GM06990 (cell line): ENCODE results near the gene CTIF.

Source experiments
- DNase-seq: peaks from one replicate; pipeline ENCODE4 v3.0.0-alpha.2; 2011; ENCODE audit not compliant: insufficient read length; ENCODE audit errors: extremely low read depth
- H3K27me3 ChIP-seq: replicated peaks from 2 replicates; pipeline ENCODE4 v1.6.0; 2011; ENCODE audit warnings: low read length; ENCODE audit not compliant: control insufficient read depth, insufficient read depth
- H3K36me3 ChIP-seq: 2 replicates; pipeline ENCODE4 v1.5.1; 2011; ENCODE audit warnings: low read length; ENCODE audit not compliant: control insufficient read depth, insufficient read depth
- H3K4me3 ChIP-seq: replicated peaks from 2 replicates; pipeline ENCODE4 v1.5.1; 2011; ENCODE audit warnings: low read depth, mild to moderate bottlenecking, control low read depth, low read length
- TF ChIP-seq, protein P1 (sequence below): IDR thresholded peaks from 2 replicates; pipeline ENCODE4 v1.5.1; 2011; ENCODE audit warnings: low read length, control low read depth, mild to moderate bottlenecking, inconsistent platforms; ENCODE audit not compliant: insufficient read depth, poor library complexity, severe bottlenecking

Gene CTIF

DNA sequence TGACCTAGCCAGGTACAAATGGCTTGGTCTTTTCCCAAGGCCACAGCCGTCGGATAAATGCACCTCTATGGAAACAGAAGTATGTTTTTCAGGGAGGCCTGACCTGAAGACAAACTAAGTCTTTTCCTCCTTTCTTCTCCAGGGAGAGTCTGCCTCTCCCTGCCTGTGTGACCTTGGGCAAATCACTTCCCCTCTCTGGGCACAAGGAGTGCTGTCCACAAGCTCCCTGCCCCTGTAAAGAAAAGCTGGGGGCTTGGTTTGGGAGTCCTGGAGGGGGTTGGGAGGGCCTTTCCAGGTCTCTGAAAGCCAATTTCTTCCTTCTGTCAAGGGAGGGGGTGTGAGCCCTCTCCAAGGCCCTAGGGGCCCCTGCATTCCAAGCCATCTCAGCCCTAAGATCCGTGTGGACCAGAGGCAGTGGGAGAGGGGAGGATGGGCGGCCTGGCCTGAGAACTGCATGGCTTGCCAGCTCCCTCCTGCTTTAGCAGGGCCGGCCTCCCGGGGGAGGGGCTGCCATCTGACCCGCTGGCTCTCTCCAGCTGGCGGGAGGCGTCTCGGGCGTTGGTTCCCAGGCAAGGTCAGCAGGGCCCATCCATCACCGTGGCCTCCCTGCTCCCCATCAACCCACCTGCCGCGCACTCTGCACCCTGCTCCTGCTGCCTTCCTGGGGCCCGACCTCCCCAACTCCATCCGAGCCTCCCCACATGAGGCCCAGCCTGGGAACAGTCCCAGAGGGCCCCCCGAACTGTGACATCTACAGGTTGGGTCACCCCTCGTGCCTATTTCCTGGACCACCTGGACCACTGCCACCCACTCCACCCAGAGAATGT is 350.5 kb downstream of the CTIF start:
- Histone ChIP-seq H3K36me3 (no peaks in the 10 kb centered on the region), H3K27me3 (no peaks in the 10 kb centered on the region), H3K4me3 (no peak overlapping the region)
- no peak for DNase-seq
- TF ChIP-seq, protein P1, sequence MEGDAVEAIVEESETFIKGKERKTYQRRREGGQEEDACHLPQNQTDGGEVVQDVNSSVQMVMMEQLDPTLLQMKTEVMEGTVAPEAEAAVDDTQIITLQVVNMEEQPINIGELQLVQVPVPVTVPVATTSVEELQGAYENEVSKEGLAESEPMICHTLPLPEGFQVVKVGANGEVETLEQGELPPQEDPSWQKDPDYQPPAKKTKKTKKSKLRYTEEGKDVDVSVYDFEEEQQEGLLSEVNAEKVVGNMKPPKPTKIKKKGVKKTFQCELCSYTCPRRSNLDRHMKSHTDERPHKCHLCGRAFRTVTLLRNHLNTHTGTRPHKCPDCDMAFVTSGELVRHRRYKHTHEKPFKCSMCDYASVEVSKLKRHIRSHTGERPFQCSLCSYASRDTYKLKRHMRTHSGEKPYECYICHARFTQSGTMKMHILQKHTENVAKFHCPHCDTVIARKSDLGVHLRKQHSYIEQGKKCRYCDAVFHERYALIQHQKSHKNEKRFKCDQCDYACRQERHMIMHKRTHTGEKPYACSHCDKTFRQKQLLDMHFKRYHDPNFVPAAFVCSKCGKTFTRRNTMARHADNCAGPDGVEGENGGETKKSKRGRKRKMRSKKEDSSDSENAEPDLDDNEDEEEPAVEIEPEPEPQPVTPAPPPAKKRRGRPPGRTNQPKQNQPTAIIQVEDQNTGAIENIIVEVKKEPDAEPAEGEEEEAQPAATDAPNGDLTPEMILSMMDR, result no peak

DNA sequence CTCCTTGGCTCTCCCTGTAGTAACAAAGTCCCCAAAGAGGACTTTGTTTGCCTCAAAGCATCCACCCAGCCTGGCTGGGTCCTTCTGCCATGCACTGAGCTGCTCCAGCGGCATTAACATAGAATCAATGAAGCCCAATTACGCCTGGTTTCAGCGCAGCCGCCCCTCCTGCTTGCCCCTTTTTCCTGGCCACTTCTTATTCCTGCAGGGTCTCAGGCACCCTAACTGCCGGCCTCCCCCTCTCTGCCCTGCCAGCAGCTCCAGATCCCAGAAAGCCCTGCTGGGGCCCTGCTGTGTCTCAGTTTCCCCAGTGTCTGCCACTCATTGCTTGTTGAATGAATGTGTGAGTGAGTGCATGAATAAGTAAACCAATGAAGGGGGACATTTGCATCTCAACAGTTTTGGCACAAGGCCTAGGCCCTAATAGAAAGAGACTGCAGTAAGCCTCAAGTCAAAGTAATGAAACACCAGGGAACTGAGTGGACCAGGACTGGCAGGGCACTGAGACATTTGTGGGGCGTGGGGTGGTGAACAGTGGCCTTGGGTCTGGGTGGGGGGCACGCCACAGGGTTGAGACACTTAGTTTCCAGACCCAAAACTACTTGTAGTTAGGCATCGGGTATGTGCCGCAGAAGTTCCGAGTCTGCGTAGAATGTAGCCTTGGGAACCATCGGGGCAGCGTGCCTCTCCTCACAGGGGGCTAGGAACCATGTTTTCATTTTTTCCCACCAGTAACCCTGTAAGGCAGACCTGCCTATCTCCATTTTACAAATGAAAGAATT is 351.3 kb downstream of the CTIF start:
- TF ChIP-seq, protein P1, result no peak
- no peaks in the 10 kb centered on the region for H3K27me3 ChIP-seq
- no peak overlapping the region for H3K4me3 ChIP-seq
- H3K36me3 ChIP-seq, result no peaks in the 10 kb centered on the region
- no peak for DNase-seq

DNA sequence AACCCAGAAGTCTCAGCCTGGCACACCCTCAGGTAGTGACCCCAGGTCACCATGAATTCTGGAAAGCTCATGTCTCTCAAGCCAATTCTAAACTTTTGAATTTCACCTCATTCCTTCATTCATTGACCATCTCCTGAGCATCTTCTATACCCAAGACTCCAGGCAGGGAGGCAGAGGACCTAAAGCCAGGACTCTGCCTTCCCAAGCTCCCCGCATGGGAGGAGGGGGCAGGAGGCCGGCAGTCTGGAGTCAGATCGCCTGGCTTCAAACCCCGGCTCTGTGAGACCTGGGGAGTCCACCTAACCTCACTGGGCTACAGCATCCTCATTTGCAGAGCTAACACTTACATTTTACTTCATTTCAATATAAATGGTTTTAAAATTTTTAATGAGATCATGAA is 352.9 kb downstream of the CTIF start:
- TF ChIP-seq, protein P1, result no peak
- no peak overlapping the region for H3K4me3 ChIP-seq
- no peaks in the 10 kb centered on the region for H3K36me3 ChIP-seq
- no peak for DNase-seq
- no peaks in the 10 kb centered on the region for H3K27me3 ChIP-seq

DNA sequence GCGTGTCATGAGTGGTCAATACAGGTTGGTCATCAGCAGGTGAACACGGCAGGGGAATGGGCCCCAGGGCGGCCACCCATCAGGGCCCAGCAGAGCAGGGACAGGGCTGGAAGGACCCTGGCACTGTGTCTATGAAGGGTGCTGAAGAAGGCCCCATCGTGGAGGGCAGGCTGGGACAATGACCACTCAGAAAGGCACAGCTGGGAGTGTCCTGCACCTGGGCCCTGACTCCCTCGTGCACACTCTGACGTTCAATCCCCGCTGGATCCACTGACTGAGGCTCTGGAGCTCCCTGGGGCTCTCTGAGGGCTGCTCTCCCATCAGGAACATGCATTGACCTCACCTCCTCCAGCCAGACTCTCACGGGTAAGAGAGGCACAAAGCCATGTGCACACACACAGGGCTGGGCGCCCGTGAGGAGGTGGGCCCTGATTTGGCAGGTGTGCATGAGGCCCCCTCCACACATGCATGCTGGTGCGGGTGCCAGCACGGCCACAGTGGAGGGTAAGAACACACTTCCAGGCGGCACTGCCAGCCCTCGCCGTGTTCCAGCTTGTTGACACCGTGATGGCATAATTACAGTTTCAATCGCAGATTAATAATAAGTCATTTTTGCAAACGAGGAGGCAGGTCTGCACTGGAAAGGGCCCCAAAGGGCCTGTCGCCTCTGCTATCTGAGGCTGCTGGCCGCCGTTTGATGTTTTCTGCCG is 353.5 kb downstream of the CTIF start:
- Histone ChIP-seq H3K4me3 (no peak overlapping the region), H3K27me3 (no peaks in the 10 kb centered on the region), H3K36me3 (no peaks in the 10 kb centered on the region)
- TF ChIP-seq, protein P1, result no peak
- no peak for DNase-seq

DNA sequence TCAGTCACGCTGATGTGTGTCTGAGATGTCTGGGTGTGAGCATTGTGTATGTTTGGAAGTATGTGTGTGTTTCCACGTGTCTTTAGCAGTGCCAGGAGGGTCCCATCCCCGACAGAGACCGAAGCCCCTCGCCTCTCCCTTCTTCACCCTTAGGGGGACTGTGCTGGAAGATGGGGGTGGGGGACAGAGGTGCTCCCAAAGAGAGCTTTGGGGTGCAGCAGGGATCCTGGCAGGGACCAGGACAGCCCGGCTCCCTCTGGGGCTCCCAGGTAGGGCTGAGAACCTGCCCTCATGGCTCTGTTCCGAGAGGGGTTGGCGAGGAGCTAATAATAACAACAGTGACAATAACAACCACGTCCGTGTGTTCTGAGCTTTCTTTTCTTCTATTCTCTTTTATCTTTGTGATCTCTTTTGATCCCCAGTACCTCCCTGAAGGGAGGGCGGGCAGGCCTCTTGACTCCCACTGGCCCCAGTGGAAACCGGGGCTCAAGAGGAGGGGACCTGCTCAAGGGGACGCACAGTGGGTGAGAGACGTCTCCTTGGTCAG is 354.3 kb downstream of the CTIF start:
- Histone ChIP-seq H3K27me3 (no peaks in the 10 kb centered on the region), H3K36me3 (no peaks in the 10 kb centered on the region), H3K4me3 (no peak overlapping the region)
- DNase-seq, result no peak
- TF ChIP-seq, protein P1, result no peak
